ENCODE data around the gene EFCAB13. TPM values are rescaled to one million over a fixed set of nuclear protein-coding genes. Genes with fewer than 3 reads are reported as not detected.

The EFCAB13 gene
- total RNA-seq, 4 donors from 2014 or later: 6.0 to 12.7 (median 8.1) TPM

GRCh38 chr17:47301161-47301560 is 22.6 kb upstream of the EFCAB13 start:
- TF ChIP-seq EP300 (IDR thresholded peaks at IDR 0.05; ENCODE audit: low read depth) (no peak), POLR2A (IDR thresholded peaks at IDR 0.05) (no peak), POLR2AphosphoS5 (IDR thresholded peaks at IDR 0.05) (no peak)
- TF ChIP-seq, protein P1, sequence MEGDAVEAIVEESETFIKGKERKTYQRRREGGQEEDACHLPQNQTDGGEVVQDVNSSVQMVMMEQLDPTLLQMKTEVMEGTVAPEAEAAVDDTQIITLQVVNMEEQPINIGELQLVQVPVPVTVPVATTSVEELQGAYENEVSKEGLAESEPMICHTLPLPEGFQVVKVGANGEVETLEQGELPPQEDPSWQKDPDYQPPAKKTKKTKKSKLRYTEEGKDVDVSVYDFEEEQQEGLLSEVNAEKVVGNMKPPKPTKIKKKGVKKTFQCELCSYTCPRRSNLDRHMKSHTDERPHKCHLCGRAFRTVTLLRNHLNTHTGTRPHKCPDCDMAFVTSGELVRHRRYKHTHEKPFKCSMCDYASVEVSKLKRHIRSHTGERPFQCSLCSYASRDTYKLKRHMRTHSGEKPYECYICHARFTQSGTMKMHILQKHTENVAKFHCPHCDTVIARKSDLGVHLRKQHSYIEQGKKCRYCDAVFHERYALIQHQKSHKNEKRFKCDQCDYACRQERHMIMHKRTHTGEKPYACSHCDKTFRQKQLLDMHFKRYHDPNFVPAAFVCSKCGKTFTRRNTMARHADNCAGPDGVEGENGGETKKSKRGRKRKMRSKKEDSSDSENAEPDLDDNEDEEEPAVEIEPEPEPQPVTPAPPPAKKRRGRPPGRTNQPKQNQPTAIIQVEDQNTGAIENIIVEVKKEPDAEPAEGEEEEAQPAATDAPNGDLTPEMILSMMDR (IDR thresholded peaks at IDR 0.05): no peak
- in situ Hi-C loops (cut with MboI; ENCODE audit: low pct_ligation_motif_present in 1 of 4, low pct_unique_long_range_greater_than_20kb in 1 of 4, low sequenced_read_pairs in 3 of 4): no loop called here
- Histone ChIP-seq H3K36me3 (no peaks in the 10 kb centered on the region), H3K4me3 (no peak overlapping the region), H3K27me3 (no peaks in the 10 kb centered on the region), H3K27ac (no peak overlapping the region), H3K9me3 (no peaks in the 10 kb centered on the region), H3K4me1 (peaks cover 0 to 7% (median 5%) of the 10 kb centered on the region in 4 donors)
- DNase-seq: no peak
- WGBS, 2 donors (ENCODE audit: low coverage in 1 of 2): 83 to 87% methylated on average over 3 of the region's 3 CpGs
- intact Hi-C loops (cut with DNase I; ENCODE audit: low total_unique reads): no loop called here

GRCh38 chr17:47301831-47302230 is 21.9 kb upstream of the EFCAB13 start:
- intact Hi-C loops (cut with DNase I; ENCODE audit: low total_unique reads) (no loop called here), in situ Hi-C loops (cut with MboI; ENCODE audit: low pct_ligation_motif_present in 1 of 4, low pct_unique_long_range_greater_than_20kb in 1 of 4, low sequenced_read_pairs in 3 of 4) (no loop called here)
- Histone ChIP-seq H3K9me3 (no peaks in the 10 kb centered on the region), H3K27me3 (no peaks in the 10 kb centered on the region), H3K4me1 (peaks cover 0 to 7% (median 5%) of the 10 kb centered on the region in 4 donors), H3K36me3 (no peaks in the 10 kb centered on the region), H3K27ac (no peak overlapping the region), H3K4me3 (no peak overlapping the region)
- DNase-seq: no peak
- 76 to 82% methylated on average over 2 of the region's 2 CpGs for WGBS, 2 donors (ENCODE audit: low coverage in 1 of 2)
- no peak for TF ChIP-seq POLR2A (IDR thresholded peaks at IDR 0.05)
- TF ChIP-seq POLR2AphosphoS5 (IDR thresholded peaks at IDR 0.05): no peak
- TF ChIP-seq EP300 (IDR thresholded peaks at IDR 0.05; ENCODE audit: low read depth): no peak
- TF ChIP-seq, protein P1 (IDR thresholded peaks at IDR 0.05): no peak

DNA sequence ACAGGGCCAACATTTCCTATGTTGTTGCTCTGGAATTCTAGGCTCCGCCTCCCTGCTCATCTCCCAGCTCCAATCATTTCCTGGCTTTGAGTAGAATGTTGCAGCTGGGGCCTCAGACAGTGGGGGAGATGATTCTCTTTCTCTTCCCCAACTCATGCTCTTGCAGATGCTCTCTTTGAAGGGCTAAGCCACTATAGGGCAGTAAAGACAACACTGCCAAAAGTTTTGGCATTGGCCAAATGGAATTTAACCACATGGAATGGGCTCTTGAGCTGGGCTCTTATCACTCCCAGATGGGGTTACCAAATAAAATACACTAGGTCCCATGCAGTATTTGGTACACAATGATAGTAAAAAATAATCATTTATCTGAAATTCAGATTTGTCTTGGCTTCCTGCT is 19.6 kb upstream of the EFCAB13 start:
- DNase-seq: no peak
- Histone ChIP-seq H3K4me3 (no peak overlapping the region), H3K27ac (no peak overlapping the region), H3K27me3 (no peaks in the 10 kb centered on the region), H3K36me3 (no peaks in the 10 kb centered on the region), H3K4me1 (peaks cover 0 to 7% (median 5%) of the 10 kb centered on the region in 4 donors), H3K9me3 (no peaks in the 10 kb centered on the region)
- TF ChIP-seq POLR2AphosphoS5 (IDR thresholded peaks at IDR 0.05): no peak
- no peak for TF ChIP-seq POLR2A (IDR thresholded peaks at IDR 0.05)
- no peak for TF ChIP-seq EP300 (IDR thresholded peaks at IDR 0.05; ENCODE audit: low read depth)
- TF ChIP-seq, protein P1 (IDR thresholded peaks at IDR 0.05): no peak
- WGBS, 2 donors (ENCODE audit: low coverage in 1 of 2): 95% methylated on average over 1 of the region's 1 CpG; no CpG with 5 or more reads in 1 of the 2 donors
- in situ Hi-C loops (cut with MboI; ENCODE audit: low pct_ligation_motif_present in 1 of 4, low pct_unique_long_range_greater_than_20kb in 1 of 4, low sequenced_read_pairs in 3 of 4) (no loop called here), intact Hi-C loops (cut with DNase I; ENCODE audit: low total_unique reads) (no loop called here)

DNA sequence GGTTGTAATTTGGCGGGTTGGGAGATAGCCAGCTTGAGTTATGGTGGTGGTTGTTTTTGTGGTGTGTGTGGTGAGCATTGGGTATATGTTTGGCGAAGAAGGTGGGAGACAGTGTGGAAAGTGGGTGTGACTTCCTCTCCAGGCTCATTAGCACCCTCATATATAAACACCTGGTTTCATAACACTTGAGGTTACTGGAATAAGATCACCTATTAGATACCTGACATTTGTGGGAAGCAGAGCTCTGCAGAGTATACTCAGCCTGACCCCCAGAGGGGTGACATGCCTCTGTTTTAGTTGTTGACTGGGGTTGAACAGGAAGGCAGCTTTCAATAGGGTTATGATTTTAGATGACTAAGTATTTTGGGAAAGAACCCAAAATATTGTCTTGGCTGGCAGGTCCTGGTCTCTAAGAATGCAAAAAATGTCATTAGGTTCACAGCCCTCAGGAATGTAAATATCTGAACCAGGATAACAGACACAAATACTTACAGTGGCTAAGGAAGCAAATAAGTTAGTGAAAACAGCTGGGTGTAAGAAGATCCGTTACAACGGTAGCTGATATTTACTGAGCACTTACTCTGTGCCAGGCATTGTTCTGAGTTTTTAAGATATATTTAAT is 18.3 kb upstream of the EFCAB13 start:
- peak overlapping the region; percentile 19 to 51 (median 31) for H3K27ac ChIP-seq
- no peak overlapping the region for H3K4me3 ChIP-seq
- intact Hi-C loops (cut with DNase I; ENCODE audit: low total_unique reads) (no loop called here), in situ Hi-C loops (cut with MboI; ENCODE audit: low pct_ligation_motif_present in 1 of 4, low pct_unique_long_range_greater_than_20kb in 1 of 4, low sequenced_read_pairs in 3 of 4) (loop anchor here in 1 of 4 donors (5.0 kb wide), 1 partner anchor 73 kb away; no protein-coding TSS in a partner anchor)
- 57% methylated on average over 4 of the region's 4 CpGs for WGBS, 2 donors (ENCODE audit: low coverage in 1 of 2)
- H3K9me3 ChIP-seq: no peaks in the 10 kb centered on the region
- no peaks in the 10 kb centered on the region for H3K36me3 ChIP-seq
- peaks cover 0 to 7% (median 5%) of the 10 kb centered on the region in 4 donors for H3K4me1 ChIP-seq
- DNase-seq: no peak
- TF ChIP-seq POLR2A (IDR thresholded peaks at IDR 0.05): no peak
- peak in 1 of 3 donors; percentile 22 for TF ChIP-seq POLR2AphosphoS5 (IDR thresholded peaks at IDR 0.05)
- H3K27me3 ChIP-seq: no peaks in the 10 kb centered on the region

All from transverse colon (tissue), 4 donors.